SIG-M5 treated with dmso at 0.1 percent for 504 hours (cell line): ENCODE results near the gene IFFO2.
A peak's percentile ranks its signal among the peaks of the same experiment; 100 is the strongest.

Experiments
- DNase-seq: peaks from one replicate; lab custom pipeline; 2025; ENCODE audit not compliant: unreplicated experiment; lab: John Stamatoyannopoulos, UW

Gene IFFO2

GRCh38 chr1:18921516-18922251, 34.8 kb downstream of the IFFO2 start:
- DNase-seq: no peak

DNA sequence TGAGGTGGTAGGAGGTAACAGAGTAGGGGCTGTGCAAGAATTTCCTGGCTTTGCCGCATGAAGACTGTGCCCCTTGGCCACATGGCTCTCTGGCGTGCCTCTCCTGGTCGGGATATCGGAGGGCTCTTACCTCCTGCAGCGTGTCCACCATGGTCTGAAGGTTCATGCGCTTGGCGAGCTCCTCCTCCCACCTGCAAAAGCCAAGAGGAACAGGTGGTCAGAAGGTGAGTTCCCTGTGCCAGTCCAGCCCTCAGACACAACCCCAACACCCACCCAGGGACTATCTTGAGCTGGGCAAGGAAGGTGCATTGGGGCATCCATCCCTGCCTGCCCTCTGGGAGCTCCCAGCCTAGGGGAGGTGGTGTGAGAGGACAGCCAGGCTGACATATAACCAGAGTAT, 35.5 kb downstream of the IFFO2 start:
- no peak for DNase-seq

- no peak for DNase-seq
Measured at GRCh38 chr1:18919956-18920355, 36.5 kb downstream of the IFFO2 start.

DNA sequence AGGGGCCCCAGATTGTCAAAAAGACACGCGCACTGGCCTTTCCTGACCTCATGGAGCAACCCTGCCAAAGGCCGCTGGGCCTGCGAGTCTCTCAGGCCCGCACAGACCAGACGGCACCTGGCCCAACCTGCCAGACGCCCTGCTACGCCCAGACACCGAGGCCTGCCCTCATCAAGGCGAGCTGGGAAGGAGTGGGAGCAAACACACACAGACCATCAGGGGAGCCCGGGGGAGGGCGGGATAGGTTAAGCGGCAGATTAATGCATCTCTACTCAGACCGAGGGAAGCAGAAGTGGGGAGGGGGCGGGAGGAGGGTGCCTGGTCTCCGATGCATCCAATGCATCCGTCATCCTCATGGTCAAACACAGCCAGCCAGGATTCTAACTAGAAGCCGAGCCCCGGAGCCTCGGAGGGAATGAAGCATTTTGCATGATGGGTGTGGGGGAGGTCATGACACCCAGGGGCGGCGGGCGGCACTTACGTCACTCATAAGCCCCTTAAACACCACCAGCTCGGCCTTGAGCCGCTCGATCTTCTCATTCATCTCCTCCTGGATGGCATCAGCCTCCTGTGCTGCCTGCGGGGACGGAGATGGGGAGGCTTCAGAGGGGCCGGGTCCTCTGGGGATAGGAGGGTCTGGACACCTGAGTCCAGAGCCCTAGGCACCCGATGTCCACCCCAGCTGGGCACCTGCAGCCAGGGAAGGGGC, 37.1 kb downstream of the IFFO2 start:
- no peak for DNase-seq

GRCh38 chr1:18918417-18918816, 38.1 kb downstream of the IFFO2 start:
- DNase-seq: no peak

GRCh38 chr1:18917071-18917799, 39.2 kb downstream of the IFFO2 start:
- no peak for DNase-seq

DNA sequence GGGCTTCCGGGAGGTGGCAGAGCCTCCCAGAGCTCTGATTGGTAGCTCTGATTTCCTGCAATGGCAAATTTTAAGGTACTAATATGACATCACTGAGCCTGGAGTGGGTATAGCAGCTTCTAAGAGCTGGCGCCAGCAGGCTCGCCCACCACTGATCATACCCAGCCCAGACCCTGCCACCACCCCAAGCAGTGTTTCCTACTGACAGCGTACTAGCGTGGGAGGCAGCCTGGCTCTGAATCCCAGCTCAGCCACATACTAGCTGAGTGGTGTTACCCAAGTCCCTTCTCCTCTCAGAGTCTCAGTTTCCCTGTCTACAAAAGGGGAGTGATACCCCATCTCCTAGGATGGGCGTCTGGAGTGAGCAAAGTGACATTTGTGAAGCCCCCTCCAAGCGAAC, 41.1 kb downstream of the IFFO2 start:
- DNase-seq: no peak

GRCh38 chr1:18913065-18913835, 43.2 kb downstream of the IFFO2 start:
- DNase-seq: peak; percentile 27

DNA sequence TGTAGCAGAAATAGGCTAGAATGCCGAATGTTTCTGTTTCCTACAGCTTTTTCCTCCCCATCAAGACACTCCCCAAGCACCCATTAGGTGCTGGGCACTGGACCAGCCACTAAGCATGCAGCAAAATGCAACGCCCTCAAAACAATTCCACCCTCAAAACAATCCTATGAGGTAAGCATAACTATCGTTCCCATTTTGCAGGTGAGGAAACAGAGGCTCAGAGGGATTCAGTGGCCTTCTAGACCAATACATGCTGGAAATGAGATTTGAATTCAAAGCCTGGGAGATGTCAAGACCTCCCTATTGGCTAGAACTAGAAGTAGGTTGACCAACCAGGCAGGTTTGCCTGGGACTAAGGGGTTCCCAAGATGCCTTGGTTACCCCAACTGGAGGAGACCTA, 43.9 kb downstream of the IFFO2 start:
- no peak for DNase-seq

GRCh38 chr1:18908911-18909771, 47.3 kb downstream of the IFFO2 start:
- no peak for DNase-seq

DNA sequence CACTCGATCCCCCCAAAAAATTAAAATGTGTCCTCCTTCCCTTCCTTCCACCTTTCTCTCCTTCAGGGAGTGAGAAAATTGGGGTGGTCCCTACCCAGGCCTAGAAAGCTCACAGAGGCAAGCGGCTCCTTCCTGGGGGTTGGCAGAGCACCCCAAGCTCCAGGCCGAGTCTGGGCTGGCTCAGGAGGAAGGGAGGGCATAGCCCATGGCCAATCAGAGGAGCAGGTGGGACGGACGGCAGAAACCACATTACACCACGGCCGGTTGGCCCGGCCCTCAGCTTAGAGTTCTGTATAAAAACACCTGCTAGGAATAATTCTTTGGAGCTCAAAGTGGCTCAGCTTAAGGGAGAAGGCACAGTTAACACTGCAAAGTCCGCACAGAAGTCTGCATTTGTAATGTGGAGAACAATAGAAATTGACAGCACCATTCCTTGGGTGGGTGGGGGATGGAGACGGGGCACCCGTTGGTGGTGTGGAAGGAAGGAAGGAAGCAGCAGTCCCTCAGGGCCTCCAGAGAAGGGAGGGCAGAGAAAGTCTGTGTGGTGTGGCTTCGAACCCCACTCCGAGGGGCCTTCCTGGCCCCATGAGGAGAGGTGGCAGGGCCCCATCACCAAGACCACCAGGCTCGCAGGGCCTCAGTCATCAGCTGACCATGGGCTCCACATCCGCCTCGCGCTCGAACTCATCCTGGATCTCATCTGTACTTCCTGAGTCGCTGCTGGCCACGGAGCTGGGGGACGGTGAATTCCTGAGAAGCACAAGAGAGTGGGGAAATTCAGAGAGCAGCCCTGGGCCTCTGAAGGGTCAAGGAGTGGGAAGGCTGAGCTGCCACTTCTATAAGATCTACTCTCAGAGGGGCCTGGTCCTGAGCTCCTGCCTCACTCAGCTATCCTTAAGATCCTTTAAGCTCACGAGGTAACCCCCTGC, 48.3 kb downstream of the IFFO2 start:
- DNase-seq: no peak

DNA sequence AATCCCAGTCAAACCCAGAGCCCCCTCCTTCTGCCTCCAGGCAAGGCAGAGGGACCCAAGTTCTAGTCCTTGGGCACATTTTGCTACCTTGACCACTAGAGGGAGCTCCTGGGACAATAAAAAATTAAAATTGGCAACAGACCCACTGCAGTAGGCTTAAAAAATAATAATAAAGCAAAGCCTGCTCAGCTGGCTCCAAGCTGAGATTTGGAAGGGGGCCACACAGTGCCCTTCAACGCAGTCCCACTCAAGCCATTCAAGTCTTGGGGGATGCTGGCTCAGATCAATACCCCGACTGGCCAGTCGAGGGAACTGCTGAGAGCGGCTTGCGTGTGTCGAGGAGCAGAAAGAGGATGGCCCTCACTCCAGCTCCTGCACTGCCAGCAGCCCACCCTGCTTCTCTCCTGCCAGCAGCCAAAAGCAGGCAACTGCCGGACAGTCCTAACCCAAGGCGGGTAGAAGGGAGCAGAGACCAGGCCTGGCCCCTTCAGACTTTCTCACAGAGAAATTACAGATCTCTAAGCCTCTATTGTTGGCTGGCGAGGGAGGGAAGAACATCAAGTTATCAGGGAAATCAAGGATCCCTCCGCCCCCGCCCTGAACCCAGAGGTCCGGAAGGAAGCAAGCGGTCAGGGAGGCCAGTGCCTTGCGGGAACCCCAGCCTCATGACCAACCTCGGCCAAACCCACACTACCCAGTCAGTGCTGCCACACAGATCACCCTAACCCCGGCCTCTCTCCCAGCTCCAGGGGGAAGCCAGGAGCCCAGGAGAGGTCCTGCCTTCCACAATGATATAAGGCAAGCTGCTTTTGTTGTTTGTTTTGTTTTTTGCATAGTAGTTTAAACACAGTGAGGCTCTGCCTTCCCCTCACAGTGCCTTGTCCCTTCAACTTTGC, 49.2 kb downstream of the IFFO2 start:
- DNase-seq: peak; percentile 40

DNA sequence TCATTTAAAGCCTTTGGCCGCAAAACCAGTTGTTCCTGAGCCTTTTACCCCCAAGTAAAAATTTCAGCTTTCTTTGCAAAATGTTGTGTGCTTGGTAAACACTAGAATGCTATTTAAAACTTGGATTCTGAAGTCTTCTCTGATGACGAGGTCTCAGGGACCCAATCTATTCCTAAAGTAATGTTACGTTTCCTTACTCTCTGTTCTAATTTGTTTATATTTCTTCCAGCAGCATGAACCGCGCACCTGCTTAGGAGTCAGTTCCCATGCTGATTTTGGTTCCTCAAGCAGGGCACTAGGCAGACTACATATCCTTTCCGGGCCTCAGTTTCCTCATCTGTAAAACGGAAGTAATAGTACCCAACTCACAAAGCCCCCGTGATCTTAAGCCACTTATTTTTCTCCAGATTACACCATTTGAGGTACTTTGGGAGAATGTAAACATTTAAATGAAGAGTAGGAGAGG, 53.2 kb downstream of the IFFO2 start:
- no peak for DNase-seq

- peak; percentile 97 for DNase-seq
Measured at GRCh38 chr1:18902523-18903290, 53.8 kb downstream of the IFFO2 start, which contains the start of gene ALDH4A1. ALDH4A1 (minus strand) TSS chr1:18902555; CDS start chr1:18902523, 32 bp downstream.

DNA sequence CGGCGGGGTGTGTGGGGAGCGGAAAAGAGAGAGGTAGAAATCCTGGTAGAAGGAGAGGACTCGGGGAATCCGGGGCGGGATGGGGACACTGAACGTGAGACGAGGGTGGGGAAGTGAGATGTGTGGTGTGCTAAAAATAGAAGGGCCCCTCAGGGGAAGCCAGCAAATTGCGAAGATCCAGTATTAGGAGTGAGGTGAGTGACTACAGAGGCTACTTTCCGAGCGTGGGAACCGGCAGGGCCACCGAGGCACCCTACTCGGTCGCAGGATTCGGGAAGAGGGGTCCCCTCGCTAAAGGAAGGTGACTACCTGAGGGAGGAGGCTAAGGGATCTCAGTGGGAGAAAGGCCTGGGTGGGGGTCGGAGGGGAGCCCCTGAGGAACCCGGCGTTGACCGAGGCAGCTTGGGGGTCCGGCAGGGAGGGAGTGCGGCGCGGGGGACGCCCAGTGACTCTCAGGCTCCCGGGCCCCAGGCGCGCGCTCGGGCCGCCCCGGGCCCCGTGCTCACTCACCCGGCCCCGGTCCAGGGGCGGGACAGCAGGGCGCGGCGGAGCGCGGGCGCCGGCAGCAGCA, 54.4 kb downstream of the IFFO2 start:
- DNase-seq: peak; percentile 18

GRCh38 chr1:18901147-18901951, 55.1 kb downstream of the IFFO2 start:
- no peak for DNase-seq
